NCI-H526 (cell line): ENCODE results near the gene PHKG2.

Source experiments
- DNase-seq, 2 experiments: peaks; one replicate each; lab custom pipeline; 2025; lab: John Stamatoyannopoulos, UW

PHKG2 gene

GRCh38 chr16:30775392-30776188, 27.4 kb downstream of the PHKG2 start:
- DNase-seq: peak; percentile 68 to 90

- no peak for DNase-seq
These were observed 29.5 kb downstream of the PHKG2 start for GRCh38 chr16:30777591-30778297.

GRCh38 chr16:30778549-30779244, 30.5 kb downstream of the PHKG2 start:
- DNase-seq: no peak

- no peak for DNase-seq
These were observed 31.4 kb downstream of the PHKG2 start for GRCh38 chr16:30779596-30779995.

GRCh38 chr16:30780021-30780420, 31.8 kb downstream of the PHKG2 start:
- DNase-seq: no peak

GRCh38 chr16:30780549-30780948, 32.3 kb downstream of the PHKG2 start:
- no peak for DNase-seq

GRCh38 chr16:30782486-30783279, 34.5 kb downstream of the PHKG2 start:
- DNase-seq: no peak

- DNase-seq: no peak
These were observed 35.3 kb downstream of the PHKG2 start for GRCh38 chr16:30783280-30784109.

GRCh38 chr16:30784215-30784614, 36.0 kb downstream of the PHKG2 start:
- no peak for DNase-seq

GRCh38 chr16:30785126-30786106, 37.2 kb downstream of the PHKG2 start:
- DNase-seq: no peak

- peak in 1 of 2 experiments; percentile 65 for DNase-seq
These were observed 38.1 kb downstream of the PHKG2 start for GRCh38 chr16:30786115-30786935.

- peak; percentile 57 to 87 for DNase-seq
These were observed 38.8 kb downstream of the PHKG2 start, which contains the start of gene ZNF629 for GRCh38 chr16:30786936-30787612. Gene ZNF629, minus strand, starts transcription at chr16:30787205. Its CDS starts 2,723 bp downstream, at chr16:30784482.

- no peak for DNase-seq
These were observed 39.6 kb downstream of the PHKG2 start for GRCh38 chr16:30787613-30788378.

GRCh38 chr16:30793508-30794069, 45.4 kb downstream of the PHKG2 start:
- no peak for DNase-seq

GRCh38 chr16:30794634-30795033, 46.4 kb downstream of the PHKG2 start:
- no peak for DNase-seq

- no peak for DNase-seq
These were observed 49.6 kb downstream of the PHKG2 start for GRCh38 chr16:30797670-30798309.
